Anterior cingulate cortex (tissue), 58 donors: ENCODE results near the gene DHRS7B.
"Not testable (repeated sequence)": the region's sequence is repeated elsewhere in the genome, so short reads cannot be mapped to it uniquely, and the experiment has no call there.

Source experiments
- DNase-seq, 58 donors: peaks; one replicate each; lab custom pipeline; 2025; lab: John Stamatoyannopoulos, UW

DHRS7B gene

DNA sequence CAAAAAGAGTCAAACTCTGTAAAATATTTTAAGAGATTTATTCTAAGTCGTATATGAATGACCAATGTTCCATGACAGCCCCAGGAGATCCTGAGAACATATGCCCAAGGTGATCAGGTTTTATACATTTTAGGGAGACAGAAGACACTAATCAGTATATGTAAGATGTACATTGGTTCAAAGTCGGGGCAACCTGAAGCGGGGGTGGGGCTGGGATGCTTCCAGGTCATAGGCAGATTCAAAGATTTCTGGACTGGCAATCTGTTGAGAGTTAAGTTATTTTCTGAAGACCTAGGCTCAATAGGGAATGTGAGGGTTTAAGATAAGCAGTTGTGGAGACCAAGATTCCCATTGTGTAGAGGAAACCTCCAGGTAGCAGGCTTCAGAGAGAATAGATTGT is 20.4 kb upstream of the DHRS7B start:
- DNase-seq = no peak

DNA sequence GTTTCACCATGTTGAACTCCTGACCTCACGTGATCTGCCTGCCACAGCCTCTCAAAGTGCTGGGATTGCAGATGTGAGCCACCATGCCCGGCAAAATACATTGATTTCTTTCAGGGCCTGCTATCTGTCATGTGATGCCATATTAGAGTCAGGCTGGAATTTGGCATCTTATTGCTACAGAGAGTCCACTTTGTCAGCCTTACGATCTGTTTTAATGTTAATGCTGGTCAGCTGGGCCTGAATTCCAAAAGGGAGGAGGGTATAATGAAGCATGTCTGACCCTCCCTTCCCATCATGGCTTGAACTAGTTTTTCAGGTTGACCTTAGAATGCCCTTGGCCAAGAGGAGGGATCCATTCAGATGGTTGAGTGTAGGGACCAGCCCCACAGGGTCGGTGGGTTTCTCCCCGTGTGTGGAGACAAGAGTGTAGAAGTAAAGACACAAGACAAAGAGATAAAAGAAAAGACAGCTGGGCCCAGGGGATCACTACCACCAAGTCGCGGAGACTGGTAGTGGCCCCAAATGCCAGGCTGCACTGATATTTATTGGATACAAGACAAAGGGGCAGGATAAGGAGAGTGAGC is 19.6 kb upstream of the DHRS7B start:
- DNase-seq = not testable (repeated sequence)

DNA sequence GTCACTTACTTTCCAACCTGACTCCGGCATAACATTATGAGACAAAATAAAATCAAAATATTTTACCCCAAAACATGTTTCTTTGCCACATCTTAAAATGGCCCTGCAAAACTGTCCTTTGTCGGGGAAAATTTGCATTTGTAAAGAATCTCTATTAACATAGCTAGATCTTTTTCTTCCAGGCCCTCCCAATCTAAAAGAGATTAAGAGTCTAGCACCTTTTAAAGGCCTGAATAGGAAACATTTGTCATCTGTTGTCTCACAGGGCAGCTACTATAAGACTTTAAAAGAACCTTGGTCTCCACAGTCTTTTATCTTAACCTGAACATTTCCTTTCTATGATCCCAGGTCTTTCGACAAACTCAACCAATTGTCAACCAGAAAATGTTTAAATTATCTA is 18.1 kb upstream of the DHRS7B start:
- no peak for DNase-seq

DNA sequence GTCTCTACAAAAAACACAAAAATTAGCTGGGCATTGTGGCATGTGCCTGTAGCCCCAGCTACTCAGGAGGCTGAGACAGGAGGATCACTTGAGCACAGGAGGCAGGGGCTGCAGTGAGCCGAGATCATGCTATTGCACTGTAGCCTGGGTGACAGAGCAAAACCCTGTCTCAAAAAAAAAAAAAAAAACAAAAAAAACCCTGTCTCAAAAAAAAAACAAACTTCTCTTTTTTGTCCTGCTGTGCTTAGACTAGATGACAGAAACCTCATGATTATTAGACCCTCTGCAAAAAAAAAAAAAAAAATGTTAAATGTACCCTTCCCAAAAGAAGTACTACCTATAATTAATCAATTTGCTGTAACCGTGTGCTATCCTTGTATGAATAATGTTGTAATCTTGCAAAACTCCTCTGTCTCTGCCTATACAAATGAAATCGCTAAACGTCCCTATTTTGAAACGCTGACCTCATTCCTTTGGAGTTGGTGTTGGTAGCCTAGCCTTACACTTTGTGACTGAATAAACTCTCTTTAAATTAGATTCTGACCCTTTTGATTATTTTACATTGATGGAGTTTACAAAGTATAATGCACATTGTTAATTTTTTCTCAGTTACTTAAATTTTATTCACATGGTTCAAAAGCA is 13.6 kb upstream of the DHRS7B start:
- DNase-seq = no peak

DNA sequence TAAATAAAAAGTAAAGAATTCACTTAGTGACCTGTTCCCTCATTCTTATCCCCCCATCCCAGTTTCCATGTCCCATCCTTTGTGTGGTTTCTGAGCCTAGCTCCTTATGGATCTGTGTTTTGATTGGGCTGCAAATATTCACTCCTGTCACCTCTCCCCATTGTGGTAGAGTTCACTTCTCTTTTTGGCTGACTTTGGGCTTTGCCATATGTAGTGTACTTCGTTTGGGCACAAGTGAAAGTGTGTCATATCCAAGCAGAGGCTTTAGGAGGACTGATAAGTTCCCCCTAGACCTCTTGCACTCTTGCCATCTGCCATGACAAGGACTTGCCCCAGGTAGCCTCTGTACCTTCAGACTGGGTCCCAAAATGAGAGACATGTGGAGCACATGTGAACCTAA is 13.0 kb upstream of the DHRS7B start:
- no peak for DNase-seq

DNA sequence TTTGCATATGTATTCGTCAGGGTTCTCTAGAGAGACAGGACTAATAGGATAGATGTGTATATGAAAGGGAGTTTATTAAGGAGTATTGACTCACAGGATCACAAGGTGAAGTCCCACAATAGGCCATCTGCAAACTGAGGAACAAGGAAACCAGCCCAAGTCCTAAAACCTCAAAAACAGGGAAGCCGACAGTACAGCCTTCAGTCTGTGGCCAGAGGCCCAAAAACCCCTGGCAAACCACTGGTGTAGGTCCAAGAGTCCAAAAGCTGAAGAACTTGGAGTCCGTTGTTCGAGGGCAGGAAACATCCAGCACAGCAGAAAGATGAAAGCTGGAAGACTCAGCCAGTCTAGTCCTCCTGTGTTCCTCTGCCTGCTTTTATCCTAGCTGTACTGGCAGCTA is 12.0 kb upstream of the DHRS7B start:
- DNase-seq = not testable (repeated sequence)

DNA sequence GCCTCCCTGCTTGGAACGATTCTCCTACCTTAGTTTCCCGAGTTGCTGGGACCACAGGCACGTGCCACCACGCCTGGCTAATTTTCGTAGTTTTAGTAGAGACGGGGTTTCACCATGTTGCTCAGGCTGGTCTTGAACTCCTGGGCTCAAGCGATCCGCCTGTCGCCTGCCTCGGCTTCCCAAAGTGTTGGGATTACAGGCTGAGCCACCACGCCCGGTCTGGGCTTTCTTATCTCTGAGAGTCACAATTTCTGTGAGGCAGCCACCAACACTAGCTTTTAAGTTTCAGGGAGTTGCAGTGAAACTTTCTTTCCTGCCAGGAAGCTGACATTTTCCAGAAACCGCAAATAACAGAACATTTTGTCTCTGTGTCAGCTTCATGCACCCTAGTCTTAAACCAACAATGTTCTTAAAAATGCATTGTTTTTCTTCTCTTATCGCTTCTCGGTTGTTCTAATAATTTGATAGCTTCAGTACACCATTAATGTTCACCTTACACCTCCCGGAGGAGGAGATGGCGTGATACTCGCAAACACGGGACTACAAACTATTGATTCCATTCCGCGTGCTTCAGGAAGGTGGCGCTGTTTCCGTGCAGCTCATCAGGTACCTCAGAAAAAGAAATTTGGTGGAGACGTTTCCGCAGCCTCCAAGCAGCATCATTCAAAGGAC is 7.4 kb upstream of the DHRS7B start:
- DNase-seq = peak in 48 of 58 donors; percentile 2 to 78 (median 30)

DNA sequence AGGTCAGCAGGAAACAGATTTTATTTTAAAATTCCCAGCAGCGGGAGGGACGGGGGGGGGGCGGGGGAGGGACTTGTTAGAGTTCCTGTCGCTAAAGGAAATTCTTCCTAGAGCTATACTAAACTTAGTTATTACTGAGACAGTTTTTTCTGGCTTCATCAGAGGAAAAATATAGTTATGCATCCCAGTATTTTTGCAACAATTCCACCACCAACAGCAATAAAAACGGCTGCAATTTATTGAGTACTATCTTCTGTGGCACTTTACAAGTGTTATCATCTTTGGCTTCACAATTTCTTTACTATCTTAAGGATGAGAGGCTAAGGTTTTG is 6.9 kb upstream of the DHRS7B start:
- DNase-seq = no peak

DNA sequence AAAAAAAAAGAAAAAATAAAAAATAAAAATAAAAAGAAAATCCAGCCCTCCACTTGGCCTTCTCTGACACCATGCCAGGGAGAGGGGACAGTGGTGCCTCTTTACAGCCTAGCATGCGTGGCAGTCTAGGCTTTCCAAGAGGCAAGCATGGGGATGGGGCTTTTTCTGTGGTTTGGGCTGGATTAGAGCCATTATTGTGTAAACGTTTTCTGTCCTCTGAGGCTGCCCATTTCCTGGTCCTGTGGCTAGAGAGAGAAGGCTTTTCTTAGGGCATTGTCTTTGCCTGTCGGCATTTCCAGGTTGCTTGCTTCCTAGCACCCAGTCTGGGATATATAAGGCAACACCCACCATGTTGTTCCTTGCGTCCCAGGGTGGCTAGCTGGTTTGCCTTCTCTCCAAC is 2.7 kb upstream of the DHRS7B start:
- no peak for DNase-seq

DNA sequence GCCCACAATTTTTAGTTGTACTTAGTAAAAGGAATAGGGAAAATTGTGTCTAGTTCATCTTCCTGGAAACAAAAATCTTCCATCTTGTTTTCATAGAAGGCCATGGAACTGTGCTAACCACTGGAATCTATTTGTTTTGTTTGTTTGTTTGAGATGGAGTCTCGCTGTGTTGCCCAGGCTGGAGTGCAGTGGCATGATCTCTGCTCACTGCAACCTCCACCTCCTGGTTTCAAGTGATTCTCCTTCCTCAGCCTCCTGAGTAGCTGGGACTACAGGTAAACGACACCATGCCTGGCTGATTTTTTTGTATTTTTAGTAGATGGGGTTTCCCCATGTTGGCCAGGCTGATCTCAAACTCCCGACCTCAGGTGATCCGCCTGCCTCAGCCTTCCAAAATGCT is 2.2 kb upstream of the DHRS7B start:
- DNase-seq = not testable (repeated sequence)

DNA sequence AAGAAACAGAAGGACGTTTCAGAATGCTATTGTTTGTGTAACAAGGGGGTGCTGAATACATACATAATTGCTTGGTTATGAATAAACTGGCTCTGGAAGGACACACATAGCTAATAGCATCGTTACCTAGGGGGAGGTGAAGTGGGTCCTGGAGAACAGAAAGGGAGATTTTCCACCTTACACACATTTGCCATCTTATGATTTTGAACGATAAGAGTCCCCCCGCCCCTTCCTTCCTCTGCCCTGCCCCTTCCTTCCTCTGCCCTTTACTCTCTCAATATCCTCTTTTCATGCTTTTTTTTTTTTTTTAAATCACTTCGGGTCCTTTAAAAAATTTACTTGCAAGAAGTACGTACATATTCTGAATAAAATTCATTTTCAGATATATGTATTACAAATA is 902 bp upstream of the DHRS7B start:
- no peak for DNase-seq

DNA sequence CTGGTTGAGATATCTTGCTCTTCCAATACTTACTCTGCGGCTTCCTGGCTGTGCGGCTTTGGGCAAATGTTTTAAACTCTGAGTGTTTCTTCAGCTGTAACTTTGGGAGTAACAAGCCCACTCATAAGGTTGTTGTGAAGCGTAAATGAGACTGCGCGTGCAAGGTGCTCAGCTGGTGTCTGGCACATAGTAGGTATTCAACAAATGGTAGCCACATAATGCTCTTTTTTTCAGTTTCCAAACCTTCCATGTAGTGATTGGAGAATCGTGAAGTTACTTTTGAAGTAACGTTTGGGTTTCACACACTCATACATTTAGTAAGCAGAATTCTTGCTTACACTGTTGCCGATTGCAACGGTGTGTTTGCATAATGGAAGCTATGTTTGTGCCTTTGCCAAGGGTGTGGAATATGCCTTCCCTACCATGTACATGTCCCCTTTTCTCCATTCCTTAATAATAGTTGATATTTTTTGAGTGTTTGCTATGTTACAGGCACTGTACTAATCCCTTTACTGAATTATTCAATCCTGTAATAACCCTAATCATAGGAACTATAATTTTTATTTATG is 829 bp downstream of the DHRS7B start:
- no peak for DNase-seq

DNA sequence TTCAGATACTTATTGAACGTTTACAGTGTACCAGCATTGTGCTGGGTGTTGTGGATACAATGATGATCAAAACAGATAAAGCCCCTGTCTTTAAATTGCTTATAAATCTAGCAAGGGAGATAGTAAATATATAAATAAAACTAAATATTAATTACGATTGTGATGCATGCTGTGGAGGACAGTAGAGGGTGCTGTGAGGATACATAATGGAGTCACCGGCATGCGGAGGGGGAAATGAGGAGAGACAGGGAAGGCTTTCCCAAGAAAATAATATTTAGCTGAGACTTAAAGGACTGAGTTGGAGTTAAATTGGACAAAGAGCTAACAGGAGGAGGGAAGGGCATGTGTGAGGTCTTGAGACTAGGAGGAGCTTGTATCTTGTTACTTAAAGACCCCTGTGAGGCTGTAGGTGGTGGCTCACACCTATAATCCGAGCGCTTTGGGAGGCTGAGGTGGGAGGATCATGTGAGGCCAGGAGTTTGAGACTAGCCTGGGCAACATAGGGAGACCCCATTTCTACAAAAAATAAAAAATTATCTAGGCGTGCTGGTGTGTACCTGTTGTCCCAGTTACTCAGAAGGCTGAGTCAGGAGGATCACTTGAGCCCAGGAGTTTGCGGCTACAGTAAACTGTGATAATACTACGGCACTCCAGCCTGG is 2.4 kb downstream of the DHRS7B start:
- DNase-seq = peak in 14 of 58 donors; percentile 2 to 12 (median 6)

DNA sequence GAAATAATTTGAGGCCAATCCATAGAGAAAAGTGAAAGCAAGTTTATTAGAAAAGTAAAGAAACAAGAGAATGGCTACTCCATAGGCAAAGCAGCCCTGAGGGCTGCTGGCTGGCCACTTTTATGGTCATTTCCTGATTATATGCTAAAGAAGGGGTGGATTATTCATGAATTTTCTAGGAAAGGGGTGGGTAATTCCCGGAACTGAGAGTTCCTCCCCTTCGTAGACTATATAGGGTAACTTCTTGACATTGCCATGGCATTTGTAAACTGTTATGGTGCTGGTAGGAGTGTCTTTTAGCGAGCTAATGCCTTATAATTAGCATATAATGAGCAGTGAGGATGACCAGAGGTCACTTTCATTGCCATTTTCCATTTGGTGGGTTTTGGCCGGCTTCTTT is 4.4 kb downstream of the DHRS7B start:
- no peak for DNase-seq

DNA sequence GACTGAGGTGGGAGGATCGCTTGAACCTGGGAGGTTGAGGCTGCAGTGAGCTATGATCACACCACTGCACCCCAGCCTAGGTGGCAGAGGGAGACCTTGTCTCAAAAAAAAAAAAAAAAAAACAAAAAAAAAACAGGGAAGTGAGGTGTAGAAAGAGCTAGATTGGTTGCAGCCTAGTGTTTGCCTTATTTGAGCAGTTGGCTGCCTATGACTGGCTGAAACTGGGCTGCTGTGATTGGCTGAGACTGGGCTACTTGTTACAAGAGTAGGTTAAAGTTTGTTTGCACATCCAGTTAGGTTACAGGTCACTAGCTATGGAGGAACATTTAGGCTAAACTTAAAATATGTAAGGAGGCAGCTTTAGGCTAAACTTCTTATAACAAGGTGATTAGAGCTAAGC is 5.7 kb downstream of the DHRS7B start:
- no peak for DNase-seq

DNA sequence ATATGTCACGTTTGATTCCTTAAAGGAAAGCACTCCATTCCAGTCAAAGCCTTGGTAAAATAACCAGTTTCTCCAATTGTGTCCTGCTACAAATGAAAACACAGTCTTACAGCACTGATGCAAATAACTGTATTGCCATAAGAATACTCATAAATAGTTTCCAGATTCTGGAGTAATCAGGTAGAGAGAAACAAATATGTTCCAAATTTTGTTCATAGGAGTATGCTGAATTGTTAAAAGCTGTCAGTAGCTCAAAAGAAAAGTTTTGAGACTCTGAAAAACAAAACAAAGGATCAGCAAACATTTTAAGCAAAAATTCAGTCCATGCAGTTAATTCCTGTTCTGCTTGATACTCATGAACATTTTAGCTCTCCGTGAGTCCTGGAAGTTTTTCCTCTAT is 7.8 kb downstream of the DHRS7B start:
- no peak for DNase-seq

DNA sequence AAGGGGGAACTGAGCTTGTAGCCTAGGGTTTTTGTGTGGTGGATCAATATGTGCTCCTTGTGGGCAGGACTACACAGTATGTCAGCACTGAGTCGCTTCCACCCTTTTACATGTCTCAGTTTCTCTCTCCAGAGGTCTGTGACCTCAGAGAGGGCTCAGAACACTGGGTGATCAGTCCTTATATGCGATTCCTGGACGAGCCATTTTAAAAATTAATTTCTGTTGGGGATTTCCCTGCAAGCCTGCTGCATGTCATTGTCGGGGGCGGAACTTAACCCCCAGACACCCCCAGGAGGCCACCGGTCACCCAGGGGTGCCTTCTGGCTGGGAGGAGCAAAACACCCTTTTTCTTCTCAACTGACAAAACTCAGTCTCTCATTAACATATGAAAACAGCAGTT is 14.1 kb downstream of the DHRS7B start:
- DNase-seq = no peak

DNA sequence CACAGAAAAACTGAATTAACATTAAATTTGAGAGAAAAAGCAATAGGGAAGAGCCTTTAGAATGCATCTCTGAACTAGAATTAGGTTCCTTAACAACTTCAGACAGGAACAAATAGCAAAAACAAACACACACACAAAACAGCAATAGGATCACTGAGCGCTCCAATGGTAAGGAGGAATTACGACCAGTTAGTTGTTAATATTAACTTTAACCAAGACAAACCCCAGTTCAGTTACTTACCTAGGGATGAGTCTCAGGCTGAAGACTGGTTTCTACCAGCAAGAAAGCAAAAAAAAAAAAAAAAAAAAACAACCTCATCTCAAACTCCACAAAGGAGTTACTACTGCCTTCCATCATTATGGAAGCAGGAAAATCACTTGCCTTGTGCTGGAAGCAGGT is 14.6 kb downstream of the DHRS7B start:
- DNase-seq = no peak

DNA sequence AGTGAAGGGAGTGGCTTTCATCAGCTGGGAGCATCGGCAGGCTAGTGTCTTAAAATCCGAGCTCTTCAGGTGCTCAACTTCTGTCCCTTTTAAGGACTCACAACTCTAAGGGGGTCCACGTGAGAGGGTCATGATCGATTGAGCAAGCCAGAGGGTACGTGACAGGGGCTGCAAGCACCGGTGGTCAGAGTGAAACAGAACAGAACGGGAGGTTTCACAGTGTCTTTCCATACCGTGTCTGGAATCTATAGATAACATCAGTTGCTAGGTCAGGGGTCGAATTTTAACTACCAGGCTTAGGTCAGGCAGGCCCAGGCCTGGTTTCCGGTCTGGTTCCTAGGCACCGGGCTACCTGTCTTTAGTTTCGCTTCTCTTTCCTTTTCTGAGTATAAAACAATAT is 15.3 kb downstream of the DHRS7B start:
- not testable (repeated sequence) for DNase-seq

DNA sequence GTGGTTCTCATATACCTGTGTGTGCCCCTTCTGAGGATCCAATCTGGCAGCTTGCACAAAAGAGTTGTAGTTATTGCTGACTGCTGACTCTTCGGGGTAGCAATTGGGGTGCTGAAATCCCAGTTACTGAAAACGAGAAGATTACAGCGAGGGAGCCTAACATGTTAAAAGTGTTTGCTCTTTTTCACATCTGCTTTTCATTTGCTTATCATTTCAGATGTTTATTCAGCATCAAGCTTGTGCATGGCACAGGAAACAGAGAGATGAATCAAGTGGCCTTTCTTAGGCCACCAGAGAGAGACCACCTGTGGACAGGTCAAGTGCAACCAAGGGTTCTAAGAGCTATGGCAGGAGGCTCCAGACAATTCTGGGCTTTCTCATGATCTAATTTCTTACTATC is 16.9 kb downstream of the DHRS7B start:
- DNase-seq = no peak

DNA sequence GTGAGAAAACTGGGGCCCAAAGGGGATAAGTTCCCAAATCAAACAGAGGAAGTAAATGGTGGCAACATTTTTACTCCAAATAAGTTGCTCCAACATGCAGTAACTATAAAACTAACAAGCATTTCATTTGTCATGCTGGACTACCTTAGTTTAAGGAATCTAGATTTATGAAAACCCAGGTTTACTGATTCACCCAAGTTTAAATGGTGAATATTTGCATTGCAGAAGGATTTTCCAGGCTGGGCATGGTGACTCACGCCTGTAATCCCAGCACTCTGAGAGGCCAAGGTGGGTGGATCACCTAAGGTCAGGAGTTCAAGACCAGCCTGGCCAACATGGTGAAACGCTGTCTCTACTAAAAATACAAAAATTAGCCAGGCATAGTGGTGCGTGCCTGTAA is 17.5 kb downstream of the DHRS7B start:
- not testable (repeated sequence) for DNase-seq
